ENCODE results near the gene MLX. TPM values are rescaled to one million over a fixed set of nuclear protein-coding genes. Genes with fewer than 3 reads are reported as not detected.

MLX gene
- total RNA-seq, 1 experiment from 2014 or later, result 42.4 TPM

DNA sequence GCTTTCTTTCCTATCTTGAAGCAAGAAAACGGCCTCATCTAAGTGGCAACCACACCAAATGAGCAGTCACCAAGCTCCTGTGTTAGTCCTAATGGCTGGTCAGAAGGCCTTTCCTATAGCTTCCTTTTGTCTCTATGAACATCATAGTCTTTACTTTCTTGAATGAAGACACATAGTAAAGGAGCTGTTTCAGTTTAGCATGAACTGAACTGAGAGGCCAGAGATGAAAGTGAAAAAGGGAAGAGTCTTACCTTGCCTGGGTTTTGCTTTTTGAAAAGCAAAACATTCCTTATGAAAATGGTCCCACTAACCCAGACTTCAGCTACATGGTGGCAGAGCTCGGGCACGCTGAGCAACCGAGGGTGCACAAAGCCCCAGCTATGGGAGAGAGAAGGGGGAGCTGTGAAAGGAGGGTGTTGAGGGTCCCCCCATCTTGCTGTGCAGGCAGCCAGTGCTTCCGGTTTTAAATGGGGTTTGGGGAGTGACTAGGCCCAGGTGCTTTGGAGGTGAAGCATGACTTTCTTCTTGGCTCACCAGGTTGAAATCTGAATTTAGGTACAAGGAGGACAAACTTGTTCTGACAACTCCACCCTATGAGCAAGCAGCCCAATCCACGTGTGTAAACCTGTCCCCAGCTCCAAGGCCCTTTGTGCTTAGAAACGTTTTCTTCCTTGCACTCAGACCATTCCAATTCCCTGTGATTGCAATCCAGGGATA is 19.8 kb downstream of the MLX start:
- peak overlapping the region; percentile 53 for H3K9ac ChIP-seq (ENCODE audit: low read length)
- H2AFZ ChIP-seq (ENCODE audit: low read length), result no peak overlapping the region; the same call in 1 of the 2 replicates
- peak; percentile 59 for DNase-seq
- H3K4me3 ChIP-seq (ENCODE audit: low read length), result peak overlapping the region; percentile 26; the same call in 1 of the 2 replicates
- no peaks in the 10 kb centered on the region for H3K79me2 ChIP-seq (ENCODE audit: low read length)
- no peaks in the 10 kb centered on the region for H3K9me2 ChIP-seq (replicated peaks; ENCODE audit: insufficient read depth, low read length)
- H3K4me1 ChIP-seq (ENCODE audit: low read length), result peaks cover 19% of the 10 kb centered on the region
- H3K9me3 ChIP-seq (ENCODE audit: low read length), result no peaks in the 10 kb centered on the region
- peak overlapping the region; percentile 74 for H3K27ac ChIP-seq (ENCODE audit: low read length)
- peaks cover 33% of the 10 kb centered on the region for H3K36me3 ChIP-seq (ENCODE audit: insufficient read depth, low read length)
- peak overlapping the region; percentile 44 for H3K4me2 ChIP-seq (ENCODE audit: low read depth, low read length, poor library complexity, severe bottlenecking)
- H4K20me1 ChIP-seq (ENCODE audit: insufficient read depth, low read depth, low read length), result no peaks in the 10 kb centered on the region
- no peaks in the 10 kb centered on the region for H3K27me3 ChIP-seq (ENCODE audit: low read length)

DNA sequence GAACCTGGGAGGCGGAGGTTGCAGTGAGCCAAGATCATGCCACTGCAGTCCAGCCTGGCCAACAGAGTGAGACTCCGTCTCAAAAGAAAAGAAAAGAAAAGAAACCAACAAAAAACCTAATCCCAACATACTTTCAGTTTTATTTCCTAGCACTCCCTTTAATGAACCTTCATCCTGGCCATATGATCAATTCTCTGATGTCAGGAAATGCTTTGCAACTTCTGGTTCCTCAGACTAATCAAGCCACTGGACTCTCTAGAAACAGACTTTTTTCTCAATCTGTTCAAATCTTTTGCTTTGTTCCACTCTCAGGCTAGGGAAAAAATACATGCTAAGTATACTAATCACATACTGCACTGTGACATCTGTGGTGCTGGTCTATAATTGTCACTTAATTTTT is 24.0 kb downstream of the MLX start:
- no peak overlapping the region for H2AFZ ChIP-seq (ENCODE audit: low read length)
- no peak overlapping the region for H3K4me2 ChIP-seq (ENCODE audit: low read depth, low read length, poor library complexity, severe bottlenecking)
- peaks cover 16% of the 10 kb centered on the region; the same call in 1 of the 2 replicates for H3K36me3 ChIP-seq (ENCODE audit: insufficient read depth, low read length)
- H3K9ac ChIP-seq (ENCODE audit: low read length), result no peak overlapping the region
- peak; percentile 5 for DNase-seq
- no peaks in the 10 kb centered on the region for H3K9me3 ChIP-seq (ENCODE audit: low read length)
- peaks cover 11% of the 10 kb centered on the region; the same call in 1 of the 2 replicates for H3K79me2 ChIP-seq (ENCODE audit: low read length)
- H4K20me1 ChIP-seq (ENCODE audit: insufficient read depth, low read depth, low read length), result no peaks in the 10 kb centered on the region
- H3K27me3 ChIP-seq (ENCODE audit: low read length), result no peaks in the 10 kb centered on the region
- no peak overlapping the region for H3K27ac ChIP-seq (ENCODE audit: low read length)
- H3K4me3 ChIP-seq (ENCODE audit: low read length), result no peak overlapping the region
- H3K9me2 ChIP-seq (replicated peaks; ENCODE audit: insufficient read depth, low read length), result no peaks in the 10 kb centered on the region
- H3K4me1 ChIP-seq (ENCODE audit: low read length), result peaks cover 19% of the 10 kb centered on the region

DNA sequence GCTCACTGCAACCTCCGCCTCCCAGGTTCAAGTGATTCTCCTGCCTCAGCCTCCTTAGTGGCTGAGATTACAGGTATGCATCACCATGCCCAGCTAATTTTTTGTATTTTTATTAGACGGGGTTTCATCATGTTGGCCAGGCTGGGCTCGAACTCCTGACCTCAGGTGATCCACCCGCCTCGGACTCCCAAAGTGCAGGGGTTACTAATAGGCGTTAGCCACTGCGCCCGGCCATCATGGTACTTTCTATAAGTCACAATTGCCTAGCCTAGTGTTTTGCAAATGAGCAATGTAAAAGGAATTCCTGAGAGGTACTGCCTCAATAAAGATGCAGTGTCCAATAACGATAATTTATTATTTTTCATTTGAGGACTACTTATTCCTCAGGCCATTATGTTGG is 24.5 kb downstream of the MLX start:
- no peaks in the 10 kb centered on the region for H4K20me1 ChIP-seq (ENCODE audit: insufficient read depth, low read depth, low read length)
- peaks cover 14% of the 10 kb centered on the region; the same call in 1 of the 2 replicates for H3K36me3 ChIP-seq (ENCODE audit: insufficient read depth, low read length)

DNA sequence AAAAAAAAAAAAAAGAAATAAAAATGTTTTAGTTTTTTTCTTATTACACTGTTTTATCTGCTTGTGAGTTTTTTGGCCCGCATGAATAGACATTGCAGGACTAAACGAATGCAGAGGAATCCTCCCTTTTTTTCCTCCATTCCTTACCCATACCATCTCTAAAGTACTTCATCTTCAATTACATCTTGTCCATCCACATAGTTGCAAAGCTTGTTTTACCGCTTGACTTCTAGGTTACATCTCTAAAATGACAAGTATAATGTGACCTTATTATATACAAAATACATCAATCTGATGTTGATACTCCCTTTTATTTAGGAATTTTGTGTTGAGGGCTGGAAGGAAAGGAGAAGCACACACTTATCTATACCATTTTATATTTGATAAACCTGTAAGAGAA is 29.5 kb downstream of the MLX start:
- Histone ChIP-seq H2AFZ (ENCODE audit: low read length) (no peak overlapping the region), H3K4me2 (ENCODE audit: low read depth, low read length, poor library complexity, severe bottlenecking) (no peak overlapping the region), H3K27me3 (ENCODE audit: low read length) (no peaks in the 10 kb centered on the region), H3K4me1 (ENCODE audit: low read length) (no peaks in the 10 kb centered on the region), H3K4me3 (ENCODE audit: low read length) (no peak overlapping the region), H3K79me2 (ENCODE audit: low read length) (peaks cover 37% of the 10 kb centered on the region), H3K27ac (ENCODE audit: low read length) (no peak overlapping the region), H3K9me2 (replicated peaks; ENCODE audit: insufficient read depth, low read length) (no peaks in the 10 kb centered on the region), H3K9me3 (ENCODE audit: low read length) (no peaks in the 10 kb centered on the region), H3K9ac (ENCODE audit: low read length) (no peak overlapping the region), H4K20me1 (ENCODE audit: insufficient read depth, low read depth, low read length) (no peaks in the 10 kb centered on the region), H3K36me3 (ENCODE audit: insufficient read depth, low read length) (peaks cover 6% of the 10 kb centered on the region; the same call in 1 of the 2 replicates)
- peak; percentile 32 for DNase-seq

More for the DNA sequence above, 24.5 kb downstream of the MLX start:
- no peak overlapping the region for H3K4me2 ChIP-seq (ENCODE audit: low read depth, low read length, poor library complexity, severe bottlenecking)
- H3K27me3 ChIP-seq (ENCODE audit: low read length), result no peaks in the 10 kb centered on the region
- H3K27ac ChIP-seq (ENCODE audit: low read length), result no peak overlapping the region
- DNase-seq, result peak; percentile 17
- H3K4me1 ChIP-seq (ENCODE audit: low read length), result peaks cover 15% of the 10 kb centered on the region
- no peak overlapping the region for H2AFZ ChIP-seq (ENCODE audit: low read length)
- H3K9me2 ChIP-seq (replicated peaks; ENCODE audit: insufficient read depth, low read length), result no peaks in the 10 kb centered on the region
- H3K9me3 ChIP-seq (ENCODE audit: low read length), result no peaks in the 10 kb centered on the region
- no peak overlapping the region for H3K9ac ChIP-seq (ENCODE audit: low read length)
- H3K79me2 ChIP-seq (ENCODE audit: low read length), result peaks cover 11% of the 10 kb centered on the region; the same call in 1 of the 2 replicates
- no peak overlapping the region for H3K4me3 ChIP-seq (ENCODE audit: low read length)

DNA sequence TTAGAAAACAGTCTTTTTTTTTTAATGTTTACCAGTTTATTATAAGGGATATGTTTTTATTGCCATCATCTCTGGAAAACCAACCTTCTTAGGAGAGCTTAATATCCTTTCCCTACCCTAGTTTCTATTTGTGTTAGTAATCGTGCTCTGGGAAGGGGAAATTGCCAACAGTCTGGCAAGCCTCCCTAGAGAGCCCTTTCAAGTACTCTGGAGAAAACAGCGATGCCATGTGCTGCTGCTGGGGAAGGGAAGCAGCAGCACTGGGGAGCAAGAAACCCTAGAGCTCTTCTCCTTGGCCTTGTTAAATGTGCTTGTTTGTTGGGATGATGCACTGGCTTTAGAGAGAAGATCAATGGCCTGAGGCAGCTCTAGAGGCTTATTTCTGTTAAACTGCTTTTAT is 32.0 kb downstream of the MLX start:
- no peak overlapping the region for H2AFZ ChIP-seq (ENCODE audit: low read length)
- no peaks in the 10 kb centered on the region; the same call in 1 of the 2 replicates for H4K20me1 ChIP-seq (ENCODE audit: insufficient read depth, low read depth, low read length)
- peaks cover 50% of the 10 kb centered on the region for H3K79me2 ChIP-seq (ENCODE audit: low read length)
- H3K9ac ChIP-seq (ENCODE audit: low read length), result no peak overlapping the region
- H3K9me3 ChIP-seq (ENCODE audit: low read length), result no peaks in the 10 kb centered on the region
- peak; percentile 22 for DNase-seq
- no peaks in the 10 kb centered on the region for H3K36me3 ChIP-seq (ENCODE audit: insufficient read depth, low read length)
- no peak overlapping the region for H3K4me3 ChIP-seq (ENCODE audit: low read length)
- no peak overlapping the region for H3K4me2 ChIP-seq (ENCODE audit: low read depth, low read length, poor library complexity, severe bottlenecking)
- no peak overlapping the region for H3K27ac ChIP-seq (ENCODE audit: low read length)
- no peaks in the 10 kb centered on the region for H3K9me2 ChIP-seq (replicated peaks; ENCODE audit: insufficient read depth, low read length)
- H3K27me3 ChIP-seq (ENCODE audit: low read length), result no peaks in the 10 kb centered on the region
- no peaks in the 10 kb centered on the region for H3K4me1 ChIP-seq (ENCODE audit: low read length)

DNA sequence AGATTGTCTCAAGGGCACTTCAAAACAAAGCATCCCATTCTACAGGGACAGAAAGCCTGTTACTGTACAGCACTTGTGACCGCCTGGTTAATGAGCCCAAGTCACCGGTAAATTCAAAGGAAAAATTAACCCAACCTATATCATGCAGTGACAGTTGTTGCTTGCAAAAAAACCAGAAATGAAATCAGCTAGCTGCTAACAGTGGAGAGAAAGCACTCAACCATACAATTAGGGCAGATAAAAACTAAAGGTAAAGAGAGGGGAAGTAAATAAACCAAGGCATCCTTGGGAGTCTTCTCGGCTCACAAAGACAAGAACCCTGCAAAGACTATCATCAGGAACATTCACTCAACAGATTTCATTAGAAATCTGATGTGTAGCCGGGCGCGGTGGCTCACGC is 36.4 kb downstream of the MLX start:
- Histone ChIP-seq H4K20me1 (ENCODE audit: insufficient read depth, low read depth, low read length) (no peaks in the 10 kb centered on the region; the same call in 1 of the 2 replicates), H3K27me3 (ENCODE audit: low read length) (no peaks in the 10 kb centered on the region), H3K36me3 (ENCODE audit: insufficient read depth, low read length) (no peaks in the 10 kb centered on the region), H3K4me2 (ENCODE audit: low read depth, low read length, poor library complexity, severe bottlenecking) (no peak overlapping the region), H3K9ac (ENCODE audit: low read length) (no peak overlapping the region), H3K4me1 (ENCODE audit: low read length) (peaks cover 23% of the 10 kb centered on the region), H3K9me2 (replicated peaks; ENCODE audit: insufficient read depth, low read length) (no peaks in the 10 kb centered on the region), H3K79me2 (ENCODE audit: low read length) (peaks cover 90% of the 10 kb centered on the region), H3K9me3 (ENCODE audit: low read length) (no peaks in the 10 kb centered on the region), H3K27ac (ENCODE audit: low read length) (no peak overlapping the region), H2AFZ (ENCODE audit: low read length) (no peak overlapping the region), H3K4me3 (ENCODE audit: low read length) (no peak overlapping the region)
- DNase-seq, result no peak

DNA sequence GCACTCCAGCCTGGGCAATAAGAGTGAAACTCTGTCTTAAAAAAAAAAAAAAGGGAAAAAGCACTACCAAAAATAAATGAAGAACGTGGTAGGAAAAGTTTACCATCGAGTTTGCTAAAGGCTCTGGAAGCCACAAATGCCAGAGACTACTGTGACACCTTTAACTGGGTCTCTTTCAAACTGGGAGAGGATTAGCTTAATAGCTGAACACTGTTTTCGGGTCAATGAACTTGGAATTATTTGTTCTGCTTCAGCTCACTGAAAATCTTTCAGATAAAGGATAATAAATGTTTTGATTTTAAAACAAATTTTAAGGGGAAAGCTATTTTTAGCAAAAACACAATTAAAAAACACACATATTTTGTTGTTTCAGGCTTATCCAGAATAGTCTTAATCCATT is 40.9 kb downstream of the MLX start:
- peaks cover 72% of the 10 kb centered on the region for H3K79me2 ChIP-seq (ENCODE audit: low read length)
- peak overlapping the region; percentile 98 for H3K4me3 ChIP-seq (ENCODE audit: low read length)
- peaks cover 7% of the 10 kb centered on the region; the same call in 1 of the 2 replicates for H3K36me3 ChIP-seq (ENCODE audit: insufficient read depth, low read length)
- H3K4me2 ChIP-seq (ENCODE audit: low read depth, low read length, poor library complexity, severe bottlenecking), result peak overlapping the region; percentile 87
- peaks cover 31% of the 10 kb centered on the region for H3K4me1 ChIP-seq (ENCODE audit: low read length)
- H3K27ac ChIP-seq (ENCODE audit: low read length), result no peak overlapping the region
- no peaks in the 10 kb centered on the region; the same call in 1 of the 2 replicates for H4K20me1 ChIP-seq (ENCODE audit: insufficient read depth, low read depth, low read length)
- no peaks in the 10 kb centered on the region for H3K9me3 ChIP-seq (ENCODE audit: low read length)
- no peaks in the 10 kb centered on the region for H3K27me3 ChIP-seq (ENCODE audit: low read length)
- no peak overlapping the region for H2AFZ ChIP-seq (ENCODE audit: low read length)
- no peaks in the 10 kb centered on the region for H3K9me2 ChIP-seq (replicated peaks; ENCODE audit: insufficient read depth, low read length)
- H3K9ac ChIP-seq (ENCODE audit: low read length), result peak overlapping the region; percentile 94
- no peak for DNase-seq

DNA sequence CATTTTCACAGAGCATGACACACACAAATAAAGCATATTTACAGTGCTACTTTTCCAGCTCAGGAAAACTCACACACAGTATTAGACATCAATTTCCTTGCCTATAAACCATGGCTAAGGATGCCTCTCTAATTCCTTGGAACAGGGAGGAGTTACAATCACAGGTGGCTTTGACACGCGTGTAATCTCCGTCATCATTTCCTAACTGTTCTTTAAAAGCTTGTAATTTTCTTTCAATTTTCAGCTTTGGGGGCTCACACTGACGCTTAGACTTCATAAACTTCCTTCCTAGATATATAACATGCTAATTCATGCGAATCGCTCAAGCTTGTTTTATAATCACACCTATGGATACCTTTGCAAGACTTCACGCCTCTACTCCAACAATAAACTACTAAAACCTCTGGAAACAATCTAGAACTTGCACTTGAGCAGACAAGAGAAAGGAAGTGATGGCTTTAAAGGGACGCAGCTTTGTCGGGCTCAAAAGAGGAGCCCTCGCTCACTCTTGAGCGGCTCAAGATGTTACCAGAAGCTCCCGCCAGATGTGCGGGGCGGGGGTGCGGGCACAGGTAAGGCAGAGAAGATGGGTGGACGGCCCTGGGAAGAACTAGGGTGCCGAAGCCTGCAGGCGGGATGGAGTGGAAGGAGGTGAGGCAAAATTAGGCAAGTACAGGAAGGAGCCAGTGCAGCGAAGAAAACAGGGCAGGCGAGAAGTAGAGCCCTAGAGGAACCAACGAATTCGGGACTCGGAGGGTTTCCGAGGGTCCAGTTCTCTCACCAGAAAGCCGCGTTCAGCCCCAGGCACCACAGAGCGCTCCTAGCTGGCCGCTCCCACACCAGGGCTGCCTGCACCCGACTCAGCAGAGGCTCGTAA is 41.6 kb downstream of the MLX start:
- peaks cover 7% of the 10 kb centered on the region; the same call in 1 of the 2 replicates for H3K36me3 ChIP-seq (ENCODE audit: insufficient read depth, low read length)
- peak overlapping the region; percentile 98 for H3K4me3 ChIP-seq (ENCODE audit: low read length)
- no peaks in the 10 kb centered on the region for H3K9me3 ChIP-seq (ENCODE audit: low read length)
- H2AFZ ChIP-seq (ENCODE audit: low read length), result peak overlapping the region; percentile 72
- peak overlapping the region; percentile 94 for H3K9ac ChIP-seq (ENCODE audit: low read length)
- DNase-seq, result peak; percentile 69
- H3K27ac ChIP-seq (ENCODE audit: low read length), result peak overlapping the region; percentile 56
- H4K20me1 ChIP-seq (ENCODE audit: insufficient read depth, low read depth, low read length), result no peaks in the 10 kb centered on the region
- H3K4me2 ChIP-seq (ENCODE audit: low read depth, low read length, poor library complexity, severe bottlenecking), result peak overlapping the region; percentile 87
- peaks cover 31% of the 10 kb centered on the region for H3K4me1 ChIP-seq (ENCODE audit: low read length)
- no peaks in the 10 kb centered on the region for H3K27me3 ChIP-seq (ENCODE audit: low read length)
- no peaks in the 10 kb centered on the region for H3K9me2 ChIP-seq (replicated peaks; ENCODE audit: insufficient read depth, low read length)
- peaks cover 65% of the 10 kb centered on the region for H3K79me2 ChIP-seq (ENCODE audit: low read length)

All from Karpas-422 (cell line).